ENCODE data around the gene EIF4E2. TPM values are rescaled to one million over a fixed set of nuclear protein-coding genes. Genes with fewer than 3 reads are reported as not detected.
A peak's percentile ranks its signal among the peaks of the same experiment; 100 is the strongest.
"Not testable (repeated sequence)": the region's sequence is repeated elsewhere in the genome, so short reads cannot be mapped to it uniquely, and the experiment has no call there.

Gene EIF4E2
- total and polyA plus RNA-seq, 5 donors: 32.1 to 49.4 (median 44.0) TPM

GRCh38 chr2:232569541-232569940 lies 19.1 kb downstream of the EIF4E2 start:
- 94% methylated on average over 9 of the region's 9 CpGs for WGBS
- Histone ChIP-seq H3K9me3 (ENCODE audit: control insufficient read depth, low read length) (no peaks in the 10 kb centered on the region), H3K4me3 (ENCODE audit: low read length) (no peak overlapping the region), H3K4me1 (ENCODE audit: control insufficient read depth, insufficient read depth, low read length) (no peaks in the 10 kb centered on the region), H3K27me3 (ENCODE audit: control insufficient read depth, insufficient read depth) (no peaks in the 10 kb centered on the region), H3K27ac (ENCODE audit: low read length) (no peak overlapping the region)
- intact Hi-C loops (cut with DNase I): no loop called here
- ATAC-seq (no peak), DNase-seq (no peak)

- H3K27me3 ChIP-seq (ENCODE audit: control insufficient read depth, insufficient read depth); ATAC-seq; H3K27ac ChIP-seq (ENCODE audit: low read length); intact Hi-C loops (cut with DNase I); H3K4me3 ChIP-seq (ENCODE audit: low read length); DNase-seq; H3K9me3 ChIP-seq (ENCODE audit: control insufficient read depth, low read length); H3K4me1 ChIP-seq (ENCODE audit: control insufficient read depth, insufficient read depth, low read length): not testable (repeated sequence)
- WGBS: 94% methylated on average over 6 of the region's 6 CpGs
Measured at GRCh38 chr2:232570481-232570880, 20.0 kb downstream of the EIF4E2 start.

- intact Hi-C loops (cut with DNase I): no loop called here
- no peak for ATAC-seq
- Histone ChIP-seq H3K27me3 (ENCODE audit: control insufficient read depth, insufficient read depth) (no peaks in the 10 kb centered on the region), H3K4me3 (ENCODE audit: low read length) (no peak overlapping the region), H3K27ac (ENCODE audit: low read length) (no peak overlapping the region), H3K9me3 (ENCODE audit: control insufficient read depth, low read length) (no peaks in the 10 kb centered on the region), H3K4me1 (ENCODE audit: control insufficient read depth, insufficient read depth, low read length) (no peaks in the 10 kb centered on the region)
- no peak for DNase-seq
- WGBS: 66% methylated on average over 7 of the region's 7 CpGs
Measured at GRCh38 chr2:232571026-232571474, 20.6 kb downstream of the EIF4E2 start.

GRCh38 chr2:232573042-232573441 lies 22.6 kb downstream of the EIF4E2 start:
- Histone ChIP-seq H3K4me3 (ENCODE audit: low read length) (no peak overlapping the region), H3K27ac (ENCODE audit: low read length) (no peak overlapping the region), H3K4me1 (ENCODE audit: control insufficient read depth, insufficient read depth, low read length) (no peaks in the 10 kb centered on the region), H3K9me3 (ENCODE audit: control insufficient read depth, low read length) (no peaks in the 10 kb centered on the region), H3K27me3 (ENCODE audit: control insufficient read depth, insufficient read depth) (no peaks in the 10 kb centered on the region)
- intact Hi-C loops (cut with DNase I): no loop called here
- DNase-seq: no peak
- ATAC-seq: no peak

GRCh38 chr2:232573771-232574435 lies 23.4 kb downstream of the EIF4E2 start:
- Histone ChIP-seq H3K9me3 (ENCODE audit: control insufficient read depth, low read length) (no peaks in the 10 kb centered on the region), H3K27ac (ENCODE audit: low read length) (no peak overlapping the region), H3K4me3 (ENCODE audit: low read length) (no peak overlapping the region), H3K4me1 (ENCODE audit: control insufficient read depth, insufficient read depth, low read length) (no peaks in the 10 kb centered on the region), H3K27me3 (ENCODE audit: control insufficient read depth, insufficient read depth) (no peaks in the 10 kb centered on the region)
- ATAC-seq: no peak
- no peak for DNase-seq
- intact Hi-C loops (cut with DNase I): no loop called here
- 95% methylated on average over 8 of the region's 8 CpGs for WGBS

- no peak for DNase-seq
- no peak overlapping the region for H3K27ac ChIP-seq (ENCODE audit: low read length)
- no peak for ATAC-seq
- H3K4me3 ChIP-seq (ENCODE audit: low read length): no peak overlapping the region
- H3K9me3 ChIP-seq (ENCODE audit: control insufficient read depth, low read length): no peaks in the 10 kb centered on the region
- intact Hi-C loops (cut with DNase I): no loop called here
- no peaks in the 10 kb centered on the region for H3K27me3 ChIP-seq (ENCODE audit: control insufficient read depth, insufficient read depth)
- 95% methylated on average over 5 of the region's 5 CpGs for WGBS
- no peaks in the 10 kb centered on the region for H3K4me1 ChIP-seq (ENCODE audit: control insufficient read depth, insufficient read depth, low read length)
Measured at GRCh38 chr2:232574674-232575403, 24.4 kb downstream of the EIF4E2 start.

GRCh38 chr2:232575404-232575746 lies 24.9 kb downstream of the EIF4E2 start:
- H3K27me3 ChIP-seq (ENCODE audit: control insufficient read depth, insufficient read depth): no peaks in the 10 kb centered on the region
- H3K27ac ChIP-seq (ENCODE audit: low read length): no peak overlapping the region
- intact Hi-C loops (cut with DNase I): no loop called here
- H3K4me3 ChIP-seq (ENCODE audit: low read length): no peak overlapping the region
- H3K9me3 ChIP-seq (ENCODE audit: control insufficient read depth, low read length): no peaks in the 10 kb centered on the region
- ATAC-seq (no peak), DNase-seq (no peak)
- H3K4me1 ChIP-seq (ENCODE audit: control insufficient read depth, insufficient read depth, low read length): no peaks in the 10 kb centered on the region
- 97% methylated on average over 1 of the region's 1 CpG for WGBS

GRCh38 chr2:232576995-232577394 lies 26.5 kb downstream of the EIF4E2 start:
- no peaks in the 10 kb centered on the region for H3K9me3 ChIP-seq (ENCODE audit: control insufficient read depth, low read length)
- ATAC-seq (no peak), DNase-seq (no peak)
- no peaks in the 10 kb centered on the region for H3K4me1 ChIP-seq (ENCODE audit: control insufficient read depth, insufficient read depth, low read length)
- no peak overlapping the region for H3K4me3 ChIP-seq (ENCODE audit: low read length)
- intact Hi-C loops (cut with DNase I): no loop called here
- no peak overlapping the region for H3K27ac ChIP-seq (ENCODE audit: low read length)
- WGBS: 92% methylated on average over 2 of the region's 2 CpGs
- H3K27me3 ChIP-seq (ENCODE audit: control insufficient read depth, insufficient read depth): no peaks in the 10 kb centered on the region

GRCh38 chr2:232577841-232578240 lies 27.4 kb downstream of the EIF4E2 start:
- no peak overlapping the region for H3K4me3 ChIP-seq (ENCODE audit: low read length)
- no peaks in the 10 kb centered on the region for H3K9me3 ChIP-seq (ENCODE audit: control insufficient read depth, low read length)
- intact Hi-C loops (cut with DNase I): no loop called here
- H3K4me1 ChIP-seq (ENCODE audit: control insufficient read depth, insufficient read depth, low read length): no peaks in the 10 kb centered on the region
- WGBS: 75% methylated on average over 2 of the region's 2 CpGs
- ATAC-seq (peak; percentile 23 to 61), DNase-seq (no peak)
- H3K27me3 ChIP-seq (ENCODE audit: control insufficient read depth, insufficient read depth): no peaks in the 10 kb centered on the region
- no peak overlapping the region for H3K27ac ChIP-seq (ENCODE audit: low read length)

GRCh38 chr2:232578626-232579025 lies 28.1 kb downstream of the EIF4E2 start:
- intact Hi-C loops (cut with DNase I): no loop called here
- Histone ChIP-seq H3K27ac (ENCODE audit: low read length) (no peak overlapping the region), H3K4me3 (ENCODE audit: low read length) (no peak overlapping the region), H3K4me1 (ENCODE audit: control insufficient read depth, insufficient read depth, low read length) (no peaks in the 10 kb centered on the region), H3K9me3 (ENCODE audit: control insufficient read depth, low read length) (no peaks in the 10 kb centered on the region), H3K27me3 (ENCODE audit: control insufficient read depth, insufficient read depth) (no peaks in the 10 kb centered on the region)
- WGBS: 91% methylated on average over 2 of the region's 2 CpGs
- no peak for ATAC-seq
- no peak for DNase-seq

- no peak overlapping the region for H3K27ac ChIP-seq (ENCODE audit: low read length)
- no peak overlapping the region for H3K4me3 ChIP-seq (ENCODE audit: low read length)
- WGBS: 96% methylated on average over 6 of the region's 6 CpGs
- no peaks in the 10 kb centered on the region for H3K9me3 ChIP-seq (ENCODE audit: control insufficient read depth, low read length)
- no peaks in the 10 kb centered on the region for H3K27me3 ChIP-seq (ENCODE audit: control insufficient read depth, insufficient read depth)
- DNase-seq (no peak), ATAC-seq (no peak)
- H3K4me1 ChIP-seq (ENCODE audit: control insufficient read depth, insufficient read depth, low read length): no peaks in the 10 kb centered on the region
- intact Hi-C loops (cut with DNase I): no loop called here
Measured at GRCh38 chr2:232580648-232580981, 30.1 kb downstream of the EIF4E2 start.

GRCh38 chr2:232581725-232582124 lies 31.2 kb downstream of the EIF4E2 start:
- no peak overlapping the region for H3K27ac ChIP-seq (ENCODE audit: low read length)
- H3K9me3 ChIP-seq (ENCODE audit: control insufficient read depth, low read length): no peaks in the 10 kb centered on the region
- no peak overlapping the region for H3K4me3 ChIP-seq (ENCODE audit: low read length)
- intact Hi-C loops (cut with DNase I): no loop called here
- no peaks in the 10 kb centered on the region for H3K27me3 ChIP-seq (ENCODE audit: control insufficient read depth, insufficient read depth)
- H3K4me1 ChIP-seq (ENCODE audit: control insufficient read depth, insufficient read depth, low read length): no peaks in the 10 kb centered on the region
- ATAC-seq (no peak), DNase-seq (no peak)

Measured in right cardiac atrium (tissue), 5 donors.